IMR-90 (cell line): ENCODE measurements around the gene RMC1. TPM values are rescaled to one million over a fixed set of nuclear protein-coding genes. Genes with fewer than 3 reads are reported as not detected.

Experiments
- ATAC-seq: fragments of 200-7000 bp; cut with Tn5 transposase; 2 replicates; pipeline ENCODE4 v1.9.1; 2020; ENCODE audit warnings: low read depth, mild to moderate bottlenecking, moderate library complexity
- BruUV-seq: library from RNA; stranded (reverse); fragments of 400-500 nt; replicated peaks from 2 replicates; lab custom pipeline; 2021; lab: Mats Ljungman, UMichigan
- CTCF ChIA-PET: fragments of 300-600 bp; formaldehyde crosslinking; extraction: SDS; loops from one replicate; lab custom pipeline; 2021; ENCODE audit warnings: antibody characterized with exemption; lab: Yijun Ruan, JAX
- POLR2A ChIA-PET: fragments of 300-600 bp; sonication (Branson Sonifier 250); formaldehyde crosslinking; loops from one replicate; lab custom pipeline; 2022; ENCODE audit warnings: antibody characterized with exemption; ENCODE audit not compliant: unreplicated experiment; lab: Charles Lee
- DNase-seq: peaks from one replicate; pipeline ENCODE4 v3.0.0; 2013
- H2AFZ ChIP-seq: replicated peaks from 2 replicates; pipeline ENCODE3; 2013; ENCODE audit warnings: low read length, mild to moderate bottlenecking; ENCODE audit not compliant: poor library complexity
- H2AK5ac ChIP-seq: 2 replicates; pipeline ENCODE4 v1.6.1; 2013; ENCODE audit warnings: low read depth, low read length, inconsistent platforms
- H2AK9ac ChIP-seq: replicated peaks from 2 replicates; pipeline ENCODE3; 2013; ENCODE audit warnings: mild to moderate bottlenecking, low read depth, low read length, moderate library complexity; ENCODE audit not compliant: poor library complexity
- H2BK120ac ChIP-seq: 2 replicates; pipeline ENCODE4 v1.6.1; 2013; ENCODE audit warnings: low read depth, low read length, inconsistent platforms
- H2BK15ac ChIP-seq: 3 replicates; pipeline ENCODE4 v1.6.1; 2013; ENCODE audit warnings: low read depth, low read length, inconsistent platforms
- H2BK20ac ChIP-seq: 2 replicates; pipeline ENCODE4 v1.6.1; 2013; ENCODE audit warnings: low read depth, mild to moderate bottlenecking, inconsistent platforms, low read length, moderate library complexity
- H2BK5ac ChIP-seq: 2 replicates; pipeline ENCODE4 v1.6.1; 2013; ENCODE audit warnings: mild to moderate bottlenecking, low read depth, low read length, inconsistent platforms; ENCODE audit not compliant: poor library complexity, severe bottlenecking
- H3K14ac ChIP-seq: replicated peaks from 2 replicates; pipeline ENCODE4 v1.6.1; 2013; ENCODE audit warnings: low read depth, low read length, inconsistent platforms
- H3K18ac ChIP-seq: 2 replicates; pipeline ENCODE4 v1.6.1; 2013; ENCODE audit warnings: low read depth, low read length, control low read depth
- H3K23ac ChIP-seq: 2 replicates; pipeline ENCODE4 v1.6.1; 2013; ENCODE audit warnings: low read depth, low read length, inconsistent platforms
- H3K27ac ChIP-seq: 2 replicates; pipeline ENCODE4 v1.5.1; 2013; ENCODE audit warnings: mild to moderate bottlenecking, control low read depth, low read length; ENCODE audit not compliant: insufficient read depth
- H3K27me3 ChIP-seq: 2 replicates; pipeline ENCODE4 v1.6.1; 2013; ENCODE audit warnings: low read length; ENCODE audit not compliant: control insufficient read depth, insufficient read depth
- H3K36me3 ChIP-seq: 2 replicates; pipeline ENCODE4 v1.6.1; 2013; ENCODE audit warnings: low read length, mixed read lengths; ENCODE audit not compliant: control insufficient read depth, insufficient read depth
- H3K4ac ChIP-seq: 2 replicates; pipeline ENCODE4 v1.6.1; 2013; ENCODE audit warnings: low read depth, low read length, inconsistent platforms
- H3K4me1 ChIP-seq: 2 replicates; pipeline ENCODE4 v1.6.1; 2013; ENCODE audit warnings: low read length, mixed read lengths; ENCODE audit not compliant: control insufficient read depth, insufficient read depth
- H3K4me2 ChIP-seq: 2 replicates; pipeline ENCODE4 v1.6.1; 2013; ENCODE audit warnings: low read depth, mild to moderate bottlenecking, control low read depth, low read length, moderate library complexity
- H3K4me3 ChIP-seq: 2 replicates; pipeline ENCODE4 v1.5.1; 2013; ENCODE audit warnings: low read depth, mild to moderate bottlenecking, control low read depth, low read length, moderate library complexity; ENCODE audit not compliant: insufficient read depth
- H3K56ac ChIP-seq: 2 replicates; pipeline ENCODE4 v1.6.1; 2013; ENCODE audit warnings: low read length, inconsistent platforms; ENCODE audit not compliant: insufficient read depth; ENCODE audit errors: extremely low read depth
- H3K79me1 ChIP-seq, 2 experiments: 2 replicates each; pipeline ENCODE4 v1.6.1; 2013; ENCODE audit warnings: low read length in 2 of 2, inconsistent platforms in 1 of 2, low read depth in 1 of 2
- H3K9ac ChIP-seq: 2 replicates; pipeline ENCODE4 v1.6.1; 2013; ENCODE audit warnings: low read depth, low read length, control low read depth
- H3K9me1 ChIP-seq: 2 replicates; pipeline ENCODE4 v1.6.1; 2013; ENCODE audit warnings: low read length, inconsistent platforms; ENCODE audit not compliant: insufficient read depth
- H3K9me3 ChIP-seq: 2 replicates; pipeline ENCODE4 v1.6.1; 2013; ENCODE audit warnings: low read length; ENCODE audit not compliant: control insufficient read depth, insufficient read depth
- H4K20me1 ChIP-seq: 2 replicates; pipeline ENCODE4 v1.6.1; 2013; ENCODE audit warnings: low read length, inconsistent platforms; ENCODE audit not compliant: insufficient read depth
- H4K5ac ChIP-seq: 2 replicates; pipeline ENCODE4 v1.6.1; 2013; ENCODE audit warnings: mild to moderate bottlenecking, low read depth, low read length, control low read depth
- H4K8ac ChIP-seq, 2 experiments: 2 replicates each; pipeline ENCODE4 v1.6.1; 2013; ENCODE audit warnings: low read depth in 2 of 2, low read length in 2 of 2, control low read depth in 1 of 2, inconsistent platforms in 1 of 2
- H4K91ac ChIP-seq: 2 replicates; pipeline ENCODE4 v1.6.1; 2013; ENCODE audit warnings: low read depth, low read length, inconsistent platforms; ENCODE audit not compliant: insufficient read depth
- BHLHE40 ChIP-seq: fragments of 150-350 bp; IDR thresholded peaks from 2 replicates; pipeline ENCODE4 v1.6.1; 2016; ENCODE audit warnings: mild to moderate bottlenecking, low read depth, low read length
- CEBPB ChIP-seq: IDR thresholded peaks from 2 replicates; pipeline ENCODE4 v1.6.1; 2012; ENCODE audit warnings: low read depth, low read length, improper control_type of control experiment
- FOS ChIP-seq: fragments of 150-350 bp; IDR thresholded peaks from 2 replicates; pipeline ENCODE4 v1.6.1; 2016; ENCODE audit warnings: low read depth, low read length
- MAFK ChIP-seq: IDR thresholded peaks from 2 replicates; pipeline ENCODE4 v1.6.1; 2012; ENCODE audit warnings: low read depth, low read length, improper control_type of control experiment
- MAZ ChIP-seq: IDR thresholded peaks from 2 replicates; pipeline ENCODE4 v1.6.1; 2012; ENCODE audit warnings: low read depth, mild to moderate bottlenecking, low read length, improper control_type of control experiment, moderate library complexity, borderline replicate concordance
- MXI1 ChIP-seq: IDR thresholded peaks from 2 replicates; pipeline ENCODE4 v1.6.1; 2012; ENCODE audit warnings: low read depth, mild to moderate bottlenecking, low read length, moderate library complexity, borderline replicate concordance
- NFE2L2 ChIP-seq: fragments of 150-350 bp; IDR thresholded peaks from 2 replicates; pipeline ENCODE4 v1.6.1; 2016; ENCODE audit warnings: low read depth, mild to moderate bottlenecking, low read length
- POLR2A ChIP-seq: IDR thresholded peaks from 2 replicates; pipeline ENCODE4 v1.6.1; 2012; ENCODE audit warnings: mild to moderate bottlenecking, low read depth, low read length
- RAD21 ChIP-seq: IDR thresholded peaks from 2 replicates; pipeline ENCODE4 v1.6.1; 2012; ENCODE audit warnings: low read length, improper control_type of control experiment
- RCOR1 ChIP-seq: IDR thresholded peaks from 2 replicates; pipeline ENCODE4 v1.6.1; 2012; ENCODE audit warnings: mild to moderate bottlenecking, low read length, improper control_type of control experiment; ENCODE audit not compliant: insufficient replicate concordance
- RFX5 ChIP-seq: IDR thresholded peaks from 2 replicates; pipeline ENCODE4 v1.8.0; 2012; ENCODE audit warnings: low read depth, mild to moderate bottlenecking, low read length, moderate library complexity
- WGBS, 2 experiments: methylation state at CpG; one replicate each; pipeline versions ENCODE4 v1.1.5 to v1.1.7; 2013; ENCODE audit warnings: missing lambda C conversion rate in 2 of 2; ENCODE audit not compliant: insufficient read length in 1 of 2; ENCODE audit errors: extremely low coverage in 2 of 2; 5-methylcytosine and 5-hydroxymethylcytosine counted together
- dilution Hi-C: fragments of 300-500 bp; cut with HindIII; formaldehyde crosslinking; loops from one replicate; pipeline ENCODE4 v1.14.3; 2018; ENCODE audit warnings: low sequenced_read_pairs; ENCODE audit not compliant: unreplicated experiment
- in situ Hi-C: fragments of 300-500 bp; cut with MboI; formaldehyde crosslinking; loops from 3 replicates; pipeline ENCODE4 v1.14.3; 2019; ENCODE audit warnings: low sequenced_read_pairs, inconsistent platforms, mixed read lengths
- intact Hi-C: fragments of 100-400 bp; cut with micrococcal nuclease; formaldehyde crosslinking; loops from 2 replicates; pipeline ENCODE4 v1.10.0; 2022
- polyA plus RNA-seq, 3 experiments: library from polyadenylated mRNA; depleted of rRNA; stranded (reverse); fragments of >200 nt; gene quantifications; 2 replicates each; pipeline ENCODE4 v1.2.3, GENCODE V29; 2012; ENCODE audit warnings: low replicate concordance in 1 of 3
- total RNA-seq: library from RNA; depleted of rRNA; stranded (reverse); fragments of >200 nt; gene quantifications from 2 replicates; pipeline ENCODE4 v1.2.3, GENCODE V29; 2012
- TF ChIP-seq, protein P1 (sequence below): fragments of 150-350 bp; IDR thresholded peaks from 2 replicates; pipeline ENCODE4 v1.6.1; 2017; ENCODE audit warnings: mild to moderate bottlenecking, antibody characterized with exemption, low read length, low read depth
- TF ChIP-seq, protein P2 (sequence below): fragments of 150-350 bp; IDR thresholded peaks from 2 replicates; pipeline ENCODE4 v1.6.1; 2016; ENCODE audit warnings: low read depth, mild to moderate bottlenecking, low read length, moderate library complexity, borderline replicate concordance
- TF ChIP-seq, protein P3 (sequence below): conservative IDR thresholded peaks from 2 replicates; pipeline ENCODE4 v1.5.1; 2012; ENCODE audit warnings: mild to moderate bottlenecking, low read depth, low read length, improper control_type of control experiment

Gene RMC1
- total and polyA plus RNA-seq, 2 of the 4 experiments (the other 2 are of a cell fraction): 14.2 to 18.0 TPM

DNA sequence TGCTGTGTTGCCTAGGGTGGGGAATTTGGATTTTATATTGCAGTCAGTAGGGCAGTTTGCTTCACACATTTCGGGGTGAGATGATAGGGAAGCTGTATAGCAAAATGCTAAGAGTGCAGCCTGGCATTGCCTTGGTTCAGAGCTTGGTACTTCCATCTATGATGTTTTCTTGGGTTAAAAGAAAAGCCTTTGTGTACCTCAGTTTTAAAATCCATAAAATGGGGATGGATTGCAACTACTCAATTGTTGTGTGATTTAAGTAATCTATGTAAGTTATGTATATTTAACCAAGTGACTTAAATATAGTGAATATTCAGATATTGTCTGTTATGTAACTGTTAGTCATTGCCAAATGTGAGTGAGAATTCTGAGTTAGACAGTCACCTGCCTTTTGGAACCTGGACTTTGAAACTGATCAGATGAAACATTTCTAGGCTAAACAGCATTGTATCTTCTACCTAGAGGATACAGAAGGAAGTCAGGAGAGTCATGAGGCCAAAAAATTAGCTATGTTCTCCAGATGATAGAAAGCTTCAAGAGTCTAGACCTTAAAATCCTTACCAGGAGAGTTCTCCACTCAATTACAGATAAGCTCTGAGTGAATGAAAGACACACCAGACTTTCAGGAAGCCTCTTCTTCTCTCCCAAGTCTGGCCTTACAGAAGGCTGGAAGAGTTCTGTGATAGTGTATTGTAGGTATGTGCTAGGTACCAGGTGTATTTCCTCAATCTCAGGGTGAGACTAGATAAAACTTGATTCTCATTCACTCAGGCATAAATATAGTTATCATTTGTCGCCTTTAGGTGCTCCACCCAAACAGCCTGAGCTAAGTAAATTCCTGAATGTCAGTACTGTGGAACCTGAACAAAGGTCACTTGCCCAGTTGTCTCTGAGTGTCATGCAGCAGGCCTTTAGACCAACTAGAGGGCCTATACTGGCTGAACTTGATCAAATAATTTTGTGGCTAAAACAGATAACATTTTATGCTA lies 42.7 kb upstream of the RMC1 start:
- H3K4ac ChIP-seq: no peak overlapping the region
- H3K4me3 ChIP-seq: no peak overlapping the region
- ChIA-PET POLR2A (no interaction called here), CTCF (interaction anchor here (0.6 kb wide), 1 partner anchor 52 kb away, joined by 3 read pairs; no protein-coding TSS in a partner anchor)
- no peak overlapping the region for H2BK120ac ChIP-seq
- no peaks in the 10 kb centered on the region for H3K9me3 ChIP-seq
- H3K14ac ChIP-seq: no peak overlapping the region
- no peak overlapping the region for H2BK5ac ChIP-seq
- no peak overlapping the region for H2AFZ ChIP-seq
- peaks cover 14% of the 10 kb centered on the region for H3K9me1 ChIP-seq
- H3K4me2 ChIP-seq: no peak overlapping the region
- in situ Hi-C loops (no loop called here), intact Hi-C loops (no loop called here), dilution Hi-C loops (no loop called here)
- H2AK5ac ChIP-seq: no peak overlapping the region
- ATAC-seq (no peak), DNase-seq (no peak)
- no CpG with 5 or more reads among the region's 2 CpGs for WGBS, 2 experiments
- no peaks in the 10 kb centered on the region for H3K27me3 ChIP-seq
- no peak overlapping the region for H2AK9ac ChIP-seq
- H4K8ac ChIP-seq: no peak overlapping the region
- no peak overlapping the region for H3K9ac ChIP-seq
- peaks cover 23 to 74% of the 10 kb centered on the region in 2 experiments for H3K79me1 ChIP-seq
- H3K56ac ChIP-seq: no peak overlapping the region
- H4K20me1 ChIP-seq: peaks cover 70% of the 10 kb centered on the region
- H3K36me3 ChIP-seq: peaks cover 22% of the 10 kb centered on the region
- H2BK20ac ChIP-seq: no peak overlapping the region
- H4K91ac ChIP-seq: no peak overlapping the region
- H3K18ac ChIP-seq: no peak overlapping the region
- no peak overlapping the region for H3K27ac ChIP-seq
- no peak overlapping the region for H2BK15ac ChIP-seq
- H3K4me1 ChIP-seq: peaks cover 3% of the 10 kb centered on the region; the same call in 1 of the 2 replicates
- H3K23ac ChIP-seq: peak overlapping the region; percentile 57
- BruUV-seq: no TSS peak
- H4K5ac ChIP-seq: no peak overlapping the region
- TF ChIP-seq MAFK (no peak), RAD21 (no peak), FOS (no peak), RCOR1 (no peak), POLR2A (no peak), BHLHE40 (no peak), MXI1 (no peak), NFE2L2 (no peak), CEBPB (no peak), MAZ (no peak), RFX5 (no peak)
- TF ChIP-seq, protein P1, sequence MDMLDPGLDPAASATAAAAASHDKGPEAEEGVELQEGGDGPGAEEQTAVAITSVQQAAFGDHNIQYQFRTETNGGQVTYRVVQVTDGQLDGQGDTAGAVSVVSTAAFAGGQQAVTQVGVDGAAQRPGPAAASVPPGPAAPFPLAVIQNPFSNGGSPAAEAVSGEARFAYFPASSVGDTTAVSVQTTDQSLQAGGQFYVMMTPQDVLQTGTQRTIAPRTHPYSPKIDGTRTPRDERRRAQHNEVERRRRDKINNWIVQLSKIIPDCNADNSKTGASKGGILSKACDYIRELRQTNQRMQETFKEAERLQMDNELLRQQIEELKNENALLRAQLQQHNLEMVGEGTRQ: no peak
- TF ChIP-seq, protein P2, sequence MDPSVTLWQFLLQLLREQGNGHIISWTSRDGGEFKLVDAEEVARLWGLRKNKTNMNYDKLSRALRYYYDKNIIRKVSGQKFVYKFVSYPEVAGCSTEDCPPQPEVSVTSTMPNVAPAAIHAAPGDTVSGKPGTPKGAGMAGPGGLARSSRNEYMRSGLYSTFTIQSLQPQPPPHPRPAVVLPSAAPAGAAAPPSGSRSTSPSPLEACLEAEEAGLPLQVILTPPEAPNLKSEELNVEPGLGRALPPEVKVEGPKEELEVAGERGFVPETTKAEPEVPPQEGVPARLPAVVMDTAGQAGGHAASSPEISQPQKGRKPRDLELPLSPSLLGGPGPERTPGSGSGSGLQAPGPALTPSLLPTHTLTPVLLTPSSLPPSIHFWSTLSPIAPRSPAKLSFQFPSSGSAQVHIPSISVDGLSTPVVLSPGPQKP: no peak
- TF ChIP-seq, protein P3, sequence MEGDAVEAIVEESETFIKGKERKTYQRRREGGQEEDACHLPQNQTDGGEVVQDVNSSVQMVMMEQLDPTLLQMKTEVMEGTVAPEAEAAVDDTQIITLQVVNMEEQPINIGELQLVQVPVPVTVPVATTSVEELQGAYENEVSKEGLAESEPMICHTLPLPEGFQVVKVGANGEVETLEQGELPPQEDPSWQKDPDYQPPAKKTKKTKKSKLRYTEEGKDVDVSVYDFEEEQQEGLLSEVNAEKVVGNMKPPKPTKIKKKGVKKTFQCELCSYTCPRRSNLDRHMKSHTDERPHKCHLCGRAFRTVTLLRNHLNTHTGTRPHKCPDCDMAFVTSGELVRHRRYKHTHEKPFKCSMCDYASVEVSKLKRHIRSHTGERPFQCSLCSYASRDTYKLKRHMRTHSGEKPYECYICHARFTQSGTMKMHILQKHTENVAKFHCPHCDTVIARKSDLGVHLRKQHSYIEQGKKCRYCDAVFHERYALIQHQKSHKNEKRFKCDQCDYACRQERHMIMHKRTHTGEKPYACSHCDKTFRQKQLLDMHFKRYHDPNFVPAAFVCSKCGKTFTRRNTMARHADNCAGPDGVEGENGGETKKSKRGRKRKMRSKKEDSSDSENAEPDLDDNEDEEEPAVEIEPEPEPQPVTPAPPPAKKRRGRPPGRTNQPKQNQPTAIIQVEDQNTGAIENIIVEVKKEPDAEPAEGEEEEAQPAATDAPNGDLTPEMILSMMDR: no peak
